ENCODE results near the gene PTK6.

DNA sequence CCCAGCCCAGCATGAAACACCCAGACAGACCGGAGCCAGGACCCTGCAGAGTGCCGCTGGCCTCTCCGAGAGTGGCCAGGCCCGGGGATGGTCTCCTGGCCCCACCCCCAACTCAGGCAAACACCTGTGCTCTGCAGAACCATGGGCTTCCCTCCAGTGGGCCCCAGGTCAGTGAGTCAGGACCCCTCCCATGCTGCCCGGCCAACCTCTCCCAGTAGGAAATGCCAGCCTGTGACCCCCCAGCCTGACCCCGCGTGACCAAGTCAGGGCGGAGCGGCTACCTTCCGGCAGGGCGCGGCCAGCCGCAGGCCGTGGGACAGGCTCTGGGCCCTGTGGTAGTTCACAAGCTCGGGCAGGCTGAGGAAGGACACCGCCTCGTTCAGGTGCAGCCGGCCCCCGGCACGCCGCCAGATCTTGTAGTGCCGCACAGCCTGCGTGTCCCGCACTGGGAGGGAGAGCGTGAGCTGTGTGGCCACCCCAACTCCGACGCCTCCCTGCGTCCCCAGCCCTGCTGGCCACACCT is 3.2 kb downstream of the PTK6 start:
- TF ChIP-seq, protein P1, sequence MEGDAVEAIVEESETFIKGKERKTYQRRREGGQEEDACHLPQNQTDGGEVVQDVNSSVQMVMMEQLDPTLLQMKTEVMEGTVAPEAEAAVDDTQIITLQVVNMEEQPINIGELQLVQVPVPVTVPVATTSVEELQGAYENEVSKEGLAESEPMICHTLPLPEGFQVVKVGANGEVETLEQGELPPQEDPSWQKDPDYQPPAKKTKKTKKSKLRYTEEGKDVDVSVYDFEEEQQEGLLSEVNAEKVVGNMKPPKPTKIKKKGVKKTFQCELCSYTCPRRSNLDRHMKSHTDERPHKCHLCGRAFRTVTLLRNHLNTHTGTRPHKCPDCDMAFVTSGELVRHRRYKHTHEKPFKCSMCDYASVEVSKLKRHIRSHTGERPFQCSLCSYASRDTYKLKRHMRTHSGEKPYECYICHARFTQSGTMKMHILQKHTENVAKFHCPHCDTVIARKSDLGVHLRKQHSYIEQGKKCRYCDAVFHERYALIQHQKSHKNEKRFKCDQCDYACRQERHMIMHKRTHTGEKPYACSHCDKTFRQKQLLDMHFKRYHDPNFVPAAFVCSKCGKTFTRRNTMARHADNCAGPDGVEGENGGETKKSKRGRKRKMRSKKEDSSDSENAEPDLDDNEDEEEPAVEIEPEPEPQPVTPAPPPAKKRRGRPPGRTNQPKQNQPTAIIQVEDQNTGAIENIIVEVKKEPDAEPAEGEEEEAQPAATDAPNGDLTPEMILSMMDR (conservative IDR thresholded peaks at IDR 0.05; ENCODE audit: low read length), result no peak
- TF ChIP-seq EZH2phosphoT487 (IDR thresholded peaks at IDR 0.05; ENCODE audit: borderline replicate concordance, low read depth, low read length), result no peak
